Stomach (tissue), 4 donors: ENCODE results near the gene BAG3.

Experiments
- POLR2A ChIP-seq, 4 donors: fragments of 450-650 bp; IDR thresholded peaks; one replicate each; pipeline ENCODE4 v1.6.1; 2016; ENCODE audit warnings: antibody characterized with exemption in 4 of 4, control low read depth in 2 of 4, mild to moderate bottlenecking in 1 of 4, moderate library complexity in 1 of 4
- TF ChIP-seq, protein P1 (sequence below), 7 experiments: fragments of 450-650 bp in 4 of 7; fragments of 200-600 bp in 3 of 7; sonication (generic) in 3 of 7; IDR thresholded peaks; one replicate each; pipeline ENCODE4 v1.5.1; 2016 to 2019; ENCODE audit warnings: antibody characterized with exemption in 7 of 7, control low read depth in 2 of 7, mild to moderate bottlenecking in 1 of 7

GRCh38 chr10:119644205-119644814 is 6.9 kb upstream of the BAG3 start:
- no peak for TF ChIP-seq POLR2A (IDR thresholded peaks at IDR 0.05)
- TF ChIP-seq, protein P1, sequence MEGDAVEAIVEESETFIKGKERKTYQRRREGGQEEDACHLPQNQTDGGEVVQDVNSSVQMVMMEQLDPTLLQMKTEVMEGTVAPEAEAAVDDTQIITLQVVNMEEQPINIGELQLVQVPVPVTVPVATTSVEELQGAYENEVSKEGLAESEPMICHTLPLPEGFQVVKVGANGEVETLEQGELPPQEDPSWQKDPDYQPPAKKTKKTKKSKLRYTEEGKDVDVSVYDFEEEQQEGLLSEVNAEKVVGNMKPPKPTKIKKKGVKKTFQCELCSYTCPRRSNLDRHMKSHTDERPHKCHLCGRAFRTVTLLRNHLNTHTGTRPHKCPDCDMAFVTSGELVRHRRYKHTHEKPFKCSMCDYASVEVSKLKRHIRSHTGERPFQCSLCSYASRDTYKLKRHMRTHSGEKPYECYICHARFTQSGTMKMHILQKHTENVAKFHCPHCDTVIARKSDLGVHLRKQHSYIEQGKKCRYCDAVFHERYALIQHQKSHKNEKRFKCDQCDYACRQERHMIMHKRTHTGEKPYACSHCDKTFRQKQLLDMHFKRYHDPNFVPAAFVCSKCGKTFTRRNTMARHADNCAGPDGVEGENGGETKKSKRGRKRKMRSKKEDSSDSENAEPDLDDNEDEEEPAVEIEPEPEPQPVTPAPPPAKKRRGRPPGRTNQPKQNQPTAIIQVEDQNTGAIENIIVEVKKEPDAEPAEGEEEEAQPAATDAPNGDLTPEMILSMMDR (IDR thresholded peaks at IDR 0.05): no peak
